Uterus (tissue), 2 donors: Measurements from ENCODE around the gene UNC79.

ENCODE experiments used
- CTCF ChIP-seq, 4 experiments: fragments of 200-600 bp in 2 of 4; fragments of 450-650 bp in 2 of 4; sonication (generic) in 2 of 4; IDR thresholded peaks; one replicate each; pipeline ENCODE4 v1.5.1; 2016 to 2019; ENCODE audit warnings: antibody characterized with exemption in 4 of 4, mild to moderate bottlenecking in 2 of 4, moderate library complexity in 1 of 4
- POLR2A ChIP-seq, 2 donors: fragments of 450-650 bp; IDR thresholded peaks; one replicate each; pipeline ENCODE4 v1.6.1; 2016; ENCODE audit warnings: antibody characterized with exemption in 2 of 2, mild to moderate bottlenecking in 1 of 2, moderate library complexity in 1 of 2

GRCh38 chr14:93714605-93715004, 283.9 kb downstream of the UNC79 start:
- TF ChIP-seq CTCF (IDR thresholded peaks at IDR 0.05): no peak
- no peak for TF ChIP-seq POLR2A (IDR thresholded peaks at IDR 0.05)
